GM12872 (cell line): Measurements from ENCODE around the gene FAR2.

ENCODE experiments used
- TF ChIP-seq, protein P1 (sequence below): IDR thresholded peaks from 3 replicates; pipeline ENCODE4 v1.5.1; 2011; ENCODE audit warnings: low read depth, mild to moderate bottlenecking, low read length, moderate library complexity; ENCODE audit not compliant: insufficient read depth

Gene FAR2

DNA sequence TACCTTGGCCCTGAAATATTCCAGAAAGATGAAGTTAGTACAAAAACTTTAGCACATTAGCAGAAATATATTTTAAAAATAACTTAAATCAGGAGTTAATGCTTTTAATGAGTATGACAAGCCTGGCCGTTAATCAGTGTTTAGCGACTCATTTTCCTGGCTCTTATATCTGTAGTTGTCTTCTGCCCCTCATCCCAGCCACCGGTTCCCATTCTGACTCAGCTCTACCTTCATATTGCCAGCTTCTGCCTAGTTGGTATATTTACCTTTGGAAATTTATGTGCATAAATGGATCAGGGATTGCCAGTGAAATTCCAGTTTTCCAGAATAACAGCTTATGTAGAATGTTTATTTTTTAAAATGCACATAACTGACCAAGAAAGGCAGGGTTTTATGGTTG, 152.0 kb downstream of the FAR2 start:
- TF ChIP-seq, protein P1, sequence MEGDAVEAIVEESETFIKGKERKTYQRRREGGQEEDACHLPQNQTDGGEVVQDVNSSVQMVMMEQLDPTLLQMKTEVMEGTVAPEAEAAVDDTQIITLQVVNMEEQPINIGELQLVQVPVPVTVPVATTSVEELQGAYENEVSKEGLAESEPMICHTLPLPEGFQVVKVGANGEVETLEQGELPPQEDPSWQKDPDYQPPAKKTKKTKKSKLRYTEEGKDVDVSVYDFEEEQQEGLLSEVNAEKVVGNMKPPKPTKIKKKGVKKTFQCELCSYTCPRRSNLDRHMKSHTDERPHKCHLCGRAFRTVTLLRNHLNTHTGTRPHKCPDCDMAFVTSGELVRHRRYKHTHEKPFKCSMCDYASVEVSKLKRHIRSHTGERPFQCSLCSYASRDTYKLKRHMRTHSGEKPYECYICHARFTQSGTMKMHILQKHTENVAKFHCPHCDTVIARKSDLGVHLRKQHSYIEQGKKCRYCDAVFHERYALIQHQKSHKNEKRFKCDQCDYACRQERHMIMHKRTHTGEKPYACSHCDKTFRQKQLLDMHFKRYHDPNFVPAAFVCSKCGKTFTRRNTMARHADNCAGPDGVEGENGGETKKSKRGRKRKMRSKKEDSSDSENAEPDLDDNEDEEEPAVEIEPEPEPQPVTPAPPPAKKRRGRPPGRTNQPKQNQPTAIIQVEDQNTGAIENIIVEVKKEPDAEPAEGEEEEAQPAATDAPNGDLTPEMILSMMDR, result no peak

DNA sequence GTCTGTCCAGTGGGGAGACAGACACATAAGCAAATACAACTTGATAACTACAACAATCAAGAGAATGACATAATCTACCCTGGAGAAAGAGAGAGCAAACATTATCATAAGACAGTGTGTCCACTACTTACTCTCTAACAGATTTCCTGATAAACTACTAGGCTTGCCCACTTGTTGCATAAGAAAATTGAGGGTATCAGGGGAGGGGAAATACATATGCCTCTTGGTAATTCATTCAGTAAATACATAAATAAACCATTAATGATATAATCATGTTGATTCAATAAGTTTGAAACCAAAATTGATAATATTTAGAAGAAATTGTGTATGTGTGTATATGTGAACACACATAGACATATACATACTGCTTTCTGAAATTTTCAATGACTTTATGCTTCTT, 155.3 kb downstream of the FAR2 start:
- TF ChIP-seq, protein P1, result no peak

DNA sequence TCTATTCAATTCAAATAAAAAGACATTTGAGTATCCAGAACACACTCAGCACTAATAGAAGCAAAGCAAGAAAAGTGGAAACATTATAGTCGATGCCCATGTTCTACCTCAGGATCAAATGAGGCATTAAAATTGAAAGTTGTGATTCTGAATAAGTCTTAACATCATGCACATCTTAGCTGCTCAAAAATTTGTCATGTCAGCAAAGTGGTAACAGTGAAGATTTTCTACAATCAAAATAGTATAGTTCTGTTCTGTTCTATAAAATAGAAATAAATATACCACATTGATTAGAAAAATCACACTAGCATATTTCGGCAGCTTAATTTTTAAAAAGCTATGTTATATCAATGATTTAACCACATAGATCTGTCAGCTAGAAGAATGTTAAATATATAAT, 157.2 kb downstream of the FAR2 start:
- TF ChIP-seq, protein P1, result no peak

DNA sequence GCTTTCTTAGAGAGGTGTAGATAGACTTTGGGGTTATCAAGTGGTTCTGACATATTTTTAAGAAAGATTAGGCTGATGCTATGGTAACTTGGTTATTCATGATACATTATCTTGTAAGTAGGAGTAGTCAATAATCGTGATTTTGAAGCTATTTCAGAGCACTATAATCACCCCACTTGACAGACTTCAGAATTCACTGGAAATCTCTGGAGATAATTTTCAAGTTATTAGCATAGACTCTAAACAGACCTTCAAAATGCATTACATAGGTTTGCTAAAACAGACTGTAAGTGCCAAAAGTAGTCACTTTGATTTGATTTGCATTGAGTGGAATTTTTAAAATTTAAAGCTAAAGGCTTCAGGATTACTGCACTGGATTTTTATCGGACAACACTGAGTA, 157.6 kb downstream of the FAR2 start:
- TF ChIP-seq, protein P1, result no peak

DNA sequence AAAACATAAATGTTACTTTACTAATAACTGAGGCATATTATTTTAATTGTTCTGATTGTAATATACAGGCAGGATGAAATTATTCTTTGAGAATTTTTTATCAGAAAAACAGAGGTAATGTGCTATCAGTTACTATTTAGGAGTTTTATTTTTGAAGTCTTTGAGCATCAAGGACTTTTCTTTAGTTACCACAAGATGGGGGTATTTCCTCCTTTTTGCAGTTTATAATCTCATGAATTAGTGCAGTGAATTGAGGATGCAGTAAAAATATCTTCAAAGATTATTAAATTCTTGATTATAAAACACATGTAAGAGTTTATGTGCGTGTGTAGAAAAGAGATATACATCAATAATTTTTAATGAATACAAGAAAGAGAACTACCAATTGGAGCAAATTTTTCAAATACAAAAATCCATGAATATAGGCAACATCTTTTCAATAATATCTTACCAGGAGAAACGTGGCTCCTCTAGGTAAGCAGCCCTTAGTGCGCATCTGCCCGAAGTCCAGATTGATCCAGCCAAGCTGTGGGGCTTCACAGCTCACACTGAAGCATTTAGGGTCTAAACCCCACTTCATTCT, 160.3 kb downstream of the FAR2 start:
- TF ChIP-seq, protein P1, result 0 out of 3 replicates have a peak, but pooled peaks have one; percentile 5

DNA sequence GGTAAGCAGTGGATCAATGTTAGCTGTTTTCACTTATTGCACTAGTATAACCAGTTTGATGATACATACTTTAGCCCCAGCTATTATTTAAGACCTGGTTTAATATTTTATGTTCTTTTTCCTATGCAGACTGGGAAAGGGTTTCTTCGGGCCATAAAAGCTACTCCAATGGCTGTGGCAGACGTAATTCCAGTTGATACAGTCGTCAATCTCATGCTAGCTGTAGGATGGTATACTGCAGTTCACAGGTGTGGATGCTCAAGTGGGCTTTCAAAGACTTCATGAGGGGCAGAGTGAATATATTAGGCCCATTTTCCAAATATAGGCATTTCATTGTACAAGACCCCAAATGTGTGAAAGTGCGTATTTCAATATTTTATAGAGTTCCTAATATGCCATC, 161.8 kb downstream of the FAR2 start:
- TF ChIP-seq, protein P1, result no peak

DNA sequence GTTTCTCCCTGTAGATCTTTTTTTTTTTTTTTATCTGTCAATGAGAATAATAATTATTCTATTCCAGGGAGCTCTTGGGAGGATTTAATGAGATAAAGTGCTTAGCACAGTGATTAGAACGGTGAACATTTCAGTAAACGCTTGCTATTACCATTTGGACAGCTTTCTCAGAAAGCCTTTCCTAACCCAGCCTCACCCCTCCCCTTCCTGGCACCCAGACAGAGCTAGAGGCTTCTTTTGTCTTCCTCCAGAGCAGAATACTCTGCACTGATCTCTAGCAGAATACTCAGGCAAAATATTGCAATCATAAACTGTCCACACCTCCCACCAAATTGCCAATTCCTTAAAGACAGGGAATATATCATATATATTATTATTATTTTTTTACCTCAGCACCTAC, 165.3 kb downstream of the FAR2 start:
- TF ChIP-seq, protein P1, result no peak
